NCI-H146 (cell line): ENCODE results near the gene SYNGAP1.

Experiments
- DNase-seq: peaks from one replicate; lab custom pipeline; 2025; lab: John Stamatoyannopoulos, UW

The SYNGAP1 gene

GRCh38 chr6:33438978-33439594, 19.2 kb downstream of the SYNGAP1 start:
- DNase-seq: no peak

GRCh38 chr6:33439956-33440648, 20.2 kb downstream of the SYNGAP1 start:
- DNase-seq: no peak

GRCh38 chr6:33440649-33441309, 20.9 kb downstream of the SYNGAP1 start:
- no peak for DNase-seq

- DNase-seq: no peak
These were observed 21.6 kb downstream of the SYNGAP1 start for GRCh38 chr6:33441457-33441856.

- DNase-seq: no peak
These were observed 22.4 kb downstream of the SYNGAP1 start for GRCh38 chr6:33442283-33442682.

- no peak for DNase-seq
These were observed 23.2 kb downstream of the SYNGAP1 start for GRCh38 chr6:33443025-33443424.

GRCh38 chr6:33443619-33444504, 24.0 kb downstream of the SYNGAP1 start:
- no peak for DNase-seq

- DNase-seq: no peak
These were observed 25.3 kb downstream of the SYNGAP1 start for GRCh38 chr6:33445119-33445603.

GRCh38 chr6:33446356-33446755, 26.5 kb downstream of the SYNGAP1 start:
- no peak for DNase-seq

- no peak for DNase-seq
These were observed 30.6 kb downstream of the SYNGAP1 start for GRCh38 chr6:33450434-33450833.

- no peak for DNase-seq
These were observed 31.7 kb downstream of the SYNGAP1 start for GRCh38 chr6:33451606-33452005.

- no peak for DNase-seq
These were observed 32.6 kb downstream of the SYNGAP1 start for GRCh38 chr6:33452496-33452895.

GRCh38 chr6:33453393-33454008, 33.6 kb downstream of the SYNGAP1 start:
- DNase-seq: no peak

- peak; percentile 97 for DNase-seq
These were observed 34.4 kb downstream of the SYNGAP1 start, which contains the start of gene ZBTB9 for GRCh38 chr6:33454009-33454946. TSS of gene ZBTB9 (plus strand) at chr6:33454576. CDS start at chr6:33455101, 525 bp downstream.

- no peak for DNase-seq
These were observed 35.2 kb downstream of the SYNGAP1 start for GRCh38 chr6:33455051-33455450.

GRCh38 chr6:33456156-33456555, 36.3 kb downstream of the SYNGAP1 start:
- no peak for DNase-seq

GRCh38 chr6:33458676-33459075, 38.8 kb downstream of the SYNGAP1 start:
- no peak for DNase-seq

- DNase-seq: no peak
These were observed 39.4 kb downstream of the SYNGAP1 start for GRCh38 chr6:33459226-33459625.

GRCh38 chr6:33466075-33466735, 46.3 kb downstream of the SYNGAP1 start:
- no peak for DNase-seq

GRCh38 chr6:33467091-33467490, 47.2 kb downstream of the SYNGAP1 start:
- no peak for DNase-seq
